H54 (cell line): ENCODE measurements around the gene NRTN.
A peak's percentile ranks its signal among the peaks of the same experiment; 100 is the strongest.

Source experiments
- DNase-seq: peaks from one replicate; pipeline ENCODE4 v3.0.0; 2011; ENCODE audit warnings: low spot score, mixed read lengths; ENCODE audit not compliant: insufficient read length
- FAIRE-seq: peaks from 3 replicates; lab custom pipeline; 2011; peaks lifted over from hg19 to GRCh38; lab: Jason Lieb, UNC
- POLR2A ChIP-seq: IDR thresholded peaks from 2 replicates; pipeline ENCODE4 v1.6.1; 2011; ENCODE audit warnings: low read depth, mild to moderate bottlenecking, low read length

Gene NRTN

DNA sequence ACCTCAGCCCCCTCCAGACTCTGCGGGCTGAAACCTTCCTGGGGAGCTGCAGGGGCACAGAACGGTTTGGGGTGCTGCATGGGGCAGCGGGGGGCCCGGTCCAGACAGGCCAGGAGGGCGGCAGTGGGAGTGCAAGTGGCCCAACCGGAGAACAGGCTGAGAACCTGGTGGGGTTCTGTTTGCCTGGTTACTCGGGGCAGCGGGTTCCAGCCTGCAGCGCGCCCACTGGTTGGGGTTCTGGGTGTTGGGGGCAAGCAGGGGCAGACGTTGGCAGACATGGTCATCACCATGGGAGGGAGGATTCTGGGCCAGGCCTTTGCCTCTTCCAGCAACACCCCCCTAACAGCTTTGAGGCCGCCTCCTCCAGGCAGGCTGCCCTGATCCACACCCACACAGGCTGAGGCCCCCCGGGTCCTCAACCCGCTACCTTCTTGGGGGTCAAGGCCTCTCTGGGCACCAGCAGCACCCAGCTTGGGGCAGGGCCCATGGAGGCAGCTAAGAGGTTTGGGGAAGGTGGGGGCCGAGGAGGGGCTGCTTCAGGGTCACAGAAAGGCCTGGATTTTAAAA lies 20.2 kb upstream of the NRTN start, which contains the start of gene PRR22:
Gene PRR22, minus strand, starts transcription at position 166 of the 567 bp plus-strand sequence. Its CDS starts 86 bp downstream, at position 80.
- FAIRE-seq = no peak
- TF ChIP-seq POLR2A = no peak
- no peak for DNase-seq

DNA sequence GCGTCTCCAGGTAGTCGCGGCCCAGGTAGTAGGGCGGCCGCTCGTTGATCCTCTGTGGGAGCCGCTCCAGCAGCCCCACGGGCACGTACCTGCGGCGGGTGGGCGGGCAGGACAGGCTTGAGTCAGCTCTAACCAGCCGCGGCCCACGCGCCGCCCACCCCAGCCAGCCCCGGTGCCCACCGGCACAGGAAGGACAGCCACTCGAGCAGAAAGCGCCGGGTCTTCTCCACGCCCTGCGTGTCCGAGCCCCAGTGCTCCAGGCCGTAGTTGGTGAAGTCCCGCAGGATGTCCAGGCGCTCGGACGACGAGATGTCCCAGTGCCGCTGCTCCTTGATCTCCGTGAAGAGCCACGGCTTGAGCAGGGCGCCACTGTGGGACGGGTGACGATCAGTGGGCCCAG lies 19.4 kb upstream of the NRTN start:
- FAIRE-seq = no peak
- DNase-seq = no peak
- TF ChIP-seq POLR2A = no peak

DNA sequence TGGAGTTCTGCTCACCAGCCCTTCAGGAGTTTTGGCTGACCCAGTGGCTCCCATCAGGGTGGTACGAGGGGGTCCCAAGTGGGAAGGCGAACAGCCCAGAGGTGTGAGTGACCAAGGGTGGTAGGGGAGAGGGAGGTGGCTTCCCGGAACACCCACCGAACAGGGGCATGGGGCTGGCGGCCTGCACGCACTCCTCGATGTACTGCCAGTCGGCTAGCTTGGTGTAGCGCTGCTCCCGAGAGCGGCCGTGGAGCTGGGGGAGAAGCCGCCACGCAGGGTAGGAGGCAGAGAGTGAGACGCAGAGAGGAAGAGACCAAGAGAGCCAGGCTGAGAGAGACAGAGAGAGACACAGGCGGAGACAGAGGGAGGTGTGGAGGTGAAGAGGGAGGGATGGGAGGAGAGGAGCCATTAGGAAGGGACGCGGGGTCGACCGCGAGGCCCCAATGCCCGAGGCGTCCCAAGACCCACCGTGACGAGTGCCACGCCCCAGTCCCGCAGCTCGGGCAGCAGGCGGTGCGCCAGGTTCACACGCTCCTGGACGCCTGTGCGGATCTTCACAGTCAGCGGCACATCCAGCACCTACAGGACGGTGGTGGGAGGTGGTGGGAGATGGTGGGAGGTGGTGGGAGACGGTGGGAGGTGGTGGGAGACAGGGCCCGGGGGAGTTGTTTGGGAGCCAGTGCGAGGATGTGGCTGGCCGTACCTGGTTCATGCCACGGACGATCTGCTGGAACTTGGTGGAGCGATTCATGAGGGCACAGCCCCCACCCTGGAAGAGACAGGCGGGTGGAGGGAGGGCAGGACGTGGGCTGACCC lies 18.1 kb upstream of the NRTN start:
- no peak for FAIRE-seq
- no peak for TF ChIP-seq POLR2A
- no peak for DNase-seq

DNA sequence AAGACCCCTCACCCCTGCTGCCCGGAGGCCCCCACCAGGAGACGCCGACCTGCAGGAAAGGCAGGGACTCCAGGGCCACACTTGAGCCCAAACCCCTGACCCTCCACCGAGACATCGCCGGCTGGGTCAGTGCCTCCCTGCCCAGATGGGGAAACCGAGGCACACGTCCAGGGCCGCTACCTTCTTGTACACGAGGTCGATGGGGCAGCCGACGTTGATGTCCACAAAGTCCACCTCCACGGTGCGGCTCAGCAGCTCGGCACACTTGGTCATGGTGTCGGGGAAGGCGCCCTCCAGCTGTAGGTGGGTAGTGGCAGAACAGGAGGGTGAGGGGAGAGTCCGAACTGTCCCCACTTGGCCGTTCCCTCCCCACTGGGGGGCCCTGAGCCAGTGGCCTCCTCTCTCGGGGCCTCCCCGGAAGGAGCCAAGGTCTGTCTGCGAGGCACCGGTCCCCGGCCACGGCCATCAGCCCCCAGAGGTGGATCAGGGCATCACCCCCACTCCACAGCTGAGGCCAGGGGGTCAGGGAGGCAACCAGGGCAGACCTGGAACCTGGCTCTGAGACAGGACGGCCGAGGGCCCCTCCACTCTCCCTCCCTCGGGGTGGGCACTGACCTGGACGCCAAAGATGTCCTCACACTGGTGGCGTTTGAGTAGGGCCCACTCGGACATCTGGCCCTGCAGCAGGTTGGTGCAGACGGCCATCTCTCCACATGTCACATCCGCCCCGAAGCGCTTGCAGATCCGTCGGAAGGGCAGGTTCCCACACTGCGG lies 17.3 kb upstream of the NRTN start:
- DNase-seq (no peak), FAIRE-seq (no peak)
- no peak for TF ChIP-seq POLR2A

DNA sequence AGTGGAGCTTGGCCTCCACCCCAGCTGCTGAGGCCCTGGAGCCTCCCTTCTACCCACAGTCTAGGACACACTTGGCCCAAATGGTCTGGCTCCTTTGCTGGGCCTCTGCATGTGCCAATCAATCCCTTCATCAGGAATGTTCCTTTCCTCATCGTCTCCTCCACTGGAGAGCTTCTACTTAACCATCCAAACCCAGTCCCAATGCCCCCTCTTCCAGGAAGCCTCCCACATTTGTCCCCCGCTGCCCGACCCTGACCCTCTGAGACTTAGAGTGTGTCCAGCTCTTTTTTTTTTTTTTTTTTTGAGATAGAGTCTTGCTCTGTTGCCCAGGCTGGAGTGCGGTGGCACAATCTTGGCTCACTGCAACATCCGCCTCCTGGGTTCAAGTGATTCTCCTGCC lies 16.4 kb upstream of the NRTN start:
- TF ChIP-seq POLR2A = no peak
- FAIRE-seq (no peak), DNase-seq (no peak)

DNA sequence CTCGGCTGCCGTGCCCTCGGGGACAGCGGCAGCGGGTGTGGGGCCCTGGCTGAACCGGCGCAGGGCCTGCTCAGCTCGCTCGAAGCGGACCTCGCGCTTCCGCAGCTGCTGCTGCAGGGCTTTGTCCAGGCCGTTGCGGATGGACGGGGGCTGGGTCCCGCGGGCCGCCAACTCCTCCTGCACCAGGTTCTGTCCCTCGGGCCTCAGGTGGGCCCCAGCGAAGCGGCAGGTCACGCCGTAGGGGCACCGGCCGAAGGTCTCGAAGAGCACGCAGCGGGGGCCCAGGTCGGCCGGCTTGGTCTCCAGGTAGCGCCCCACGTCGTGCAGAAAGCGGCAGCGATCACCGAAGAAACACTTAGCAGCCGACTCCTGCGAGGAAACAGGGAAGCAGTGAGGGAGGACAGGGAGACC lies 15.5 kb upstream of the NRTN start:
- no peak for TF ChIP-seq POLR2A
- DNase-seq (no peak), FAIRE-seq (no peak)

DNA sequence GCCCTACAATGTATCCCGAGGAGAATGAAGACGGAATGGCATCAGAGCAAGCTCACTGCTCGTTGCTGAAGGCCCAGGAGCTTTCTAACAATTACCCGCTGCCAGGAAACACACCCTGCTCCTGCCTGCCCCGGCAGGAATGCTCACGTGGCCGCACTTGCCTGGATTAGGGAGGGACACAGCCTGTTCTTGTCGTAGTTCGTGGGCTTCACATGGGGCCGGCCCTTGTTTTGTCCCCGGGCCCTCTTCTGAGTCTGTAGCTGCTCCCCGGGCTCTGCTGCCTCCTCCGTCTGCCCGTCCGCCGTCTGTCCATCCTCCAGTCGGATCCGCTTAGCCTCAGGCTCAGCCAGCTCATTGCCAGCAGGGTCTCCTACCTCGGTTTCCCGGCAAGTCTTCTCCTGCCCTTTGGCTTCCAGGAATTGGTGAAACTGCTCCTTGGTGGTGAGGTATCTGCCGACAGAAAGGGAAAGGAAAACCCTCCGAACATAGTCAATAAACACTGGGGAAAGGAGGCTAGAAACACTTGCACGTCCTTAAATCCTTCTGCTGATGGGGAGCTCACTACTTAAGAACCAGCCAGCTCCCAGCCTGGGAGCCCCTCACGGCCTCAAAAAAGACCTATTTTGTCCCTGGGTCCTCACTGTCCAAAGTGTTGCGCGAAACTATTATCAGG lies 14.8 kb upstream of the NRTN start:
- FAIRE-seq (no peak), DNase-seq (no peak)
- TF ChIP-seq POLR2A = no peak

DNA sequence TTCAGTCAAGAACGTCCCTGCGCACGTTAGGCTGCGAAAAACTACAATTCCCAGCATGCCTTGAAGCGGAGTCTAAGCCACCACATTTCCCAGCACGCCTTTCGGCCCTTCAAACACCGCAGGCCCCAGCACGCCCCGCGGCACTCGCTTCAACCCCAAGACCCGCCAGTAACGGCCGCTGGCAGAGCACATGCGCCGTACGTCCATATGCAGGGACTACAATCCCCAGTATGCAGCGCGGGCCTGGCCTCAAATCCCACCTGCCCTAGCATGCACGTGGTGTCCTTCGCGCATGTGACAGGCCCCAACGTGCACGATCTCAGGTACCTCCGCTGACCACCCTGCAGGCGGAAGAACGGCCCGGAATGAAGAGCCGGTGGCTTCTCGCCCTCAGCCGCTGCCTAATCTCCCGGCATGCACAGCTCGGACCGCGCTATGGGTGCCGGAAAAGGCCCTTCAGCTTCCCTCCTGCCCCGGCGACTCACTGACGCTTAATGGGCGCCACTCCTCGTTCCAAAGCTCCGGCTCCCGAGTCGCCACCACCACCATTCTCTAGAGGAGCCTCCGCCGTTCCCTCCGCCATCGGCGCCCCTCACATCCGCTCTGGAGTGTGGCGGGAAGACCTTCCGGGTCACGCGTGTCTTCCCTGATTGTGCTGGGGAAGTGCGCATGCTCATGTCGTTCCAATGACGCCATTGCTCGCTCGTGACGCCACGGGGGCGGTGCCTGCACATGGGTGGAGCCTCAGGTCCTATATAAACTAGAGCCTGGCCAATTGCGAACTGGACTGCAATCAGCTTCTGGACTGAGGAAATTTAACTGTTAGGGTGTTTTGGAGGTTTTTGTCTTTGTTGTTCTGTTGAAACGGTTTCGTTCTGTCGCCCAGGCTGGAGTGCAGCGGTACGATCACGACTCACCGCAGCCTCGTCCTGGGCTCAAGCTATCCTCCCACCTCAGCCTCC lies 14.0 kb upstream of the NRTN start, which contains the start of gene DUS3L:
Gene DUS3L, minus strand, starts transcription at position 605 of the 962 bp plus-strand sequence. Its CDS starts 22 bp downstream, at position 583.
- DNase-seq (peak; percentile 100), FAIRE-seq (peak; percentile 92)
- TF ChIP-seq POLR2A = peak; percentile 72

DNA sequence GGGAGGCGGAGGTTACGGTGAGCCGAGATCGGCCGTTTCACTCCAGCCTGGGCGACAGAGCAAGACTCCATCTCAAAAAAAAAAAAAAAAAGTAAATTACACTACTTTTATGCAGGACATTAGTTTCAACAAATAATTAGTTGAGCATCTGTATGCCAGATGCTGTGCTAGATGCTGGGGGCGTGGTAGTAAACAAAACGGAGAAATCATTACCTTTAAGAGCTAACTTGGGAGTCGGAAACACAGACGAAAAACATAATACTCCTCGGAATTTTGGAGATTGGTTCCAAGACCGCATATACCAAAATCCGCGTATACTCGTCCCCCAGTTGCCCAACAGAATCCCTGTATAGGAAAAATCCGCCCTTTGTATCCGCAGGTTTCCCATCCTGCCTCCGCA lies 12.6 kb upstream of the NRTN start:
- no peak for TF ChIP-seq POLR2A
- no peak for FAIRE-seq
- DNase-seq = no peak

DNA sequence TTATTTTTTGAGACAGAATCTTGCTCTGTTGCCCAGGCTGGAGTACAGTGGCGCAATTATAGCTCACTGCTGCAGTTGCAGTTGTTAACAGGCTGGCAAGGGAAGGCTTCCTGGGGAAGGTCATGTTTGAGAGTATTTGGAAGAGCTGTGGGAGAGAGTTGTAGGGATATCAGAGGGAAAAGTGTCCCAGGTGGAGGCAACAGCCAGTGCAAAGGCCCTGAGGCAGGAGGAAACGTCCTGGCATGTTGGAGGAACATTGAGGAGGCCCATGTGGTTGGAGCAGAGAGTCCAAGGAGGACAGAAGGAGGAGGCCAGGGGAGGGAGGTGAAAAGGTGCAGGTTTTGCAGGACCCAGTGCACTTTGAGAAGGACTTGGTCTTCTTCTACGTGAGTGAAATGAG lies 11.7 kb upstream of the NRTN start:
- FAIRE-seq = no peak
- no peak for DNase-seq
- no peak for TF ChIP-seq POLR2A

DNA sequence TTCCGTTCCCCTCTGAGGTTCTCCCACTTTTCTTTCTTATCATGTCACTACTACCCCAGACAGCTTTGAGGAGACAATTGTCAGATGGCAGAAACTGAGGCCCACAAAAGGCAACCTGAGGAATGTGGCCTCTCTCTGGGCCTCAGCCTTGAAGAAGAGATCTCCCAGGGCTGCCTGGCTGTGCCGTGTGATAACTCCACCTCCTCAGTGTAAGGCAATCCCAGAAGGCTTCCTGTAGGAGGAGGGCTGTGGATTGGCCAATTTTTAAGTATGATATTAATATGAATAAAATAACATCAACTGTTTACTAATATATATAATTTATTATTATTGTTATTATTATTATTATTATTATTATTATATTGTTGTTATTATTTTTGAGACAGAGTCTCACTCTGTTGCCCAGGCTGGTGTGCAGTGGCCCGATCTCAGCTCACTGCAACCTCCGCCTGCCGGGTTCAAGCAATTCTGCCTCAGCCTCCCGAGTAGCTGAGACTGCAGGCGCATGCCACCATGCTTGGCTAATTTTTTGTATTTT lies 9.4 kb upstream of the NRTN start:
- no peak for TF ChIP-seq POLR2A
- FAIRE-seq (no peak), DNase-seq (no peak)

DNA sequence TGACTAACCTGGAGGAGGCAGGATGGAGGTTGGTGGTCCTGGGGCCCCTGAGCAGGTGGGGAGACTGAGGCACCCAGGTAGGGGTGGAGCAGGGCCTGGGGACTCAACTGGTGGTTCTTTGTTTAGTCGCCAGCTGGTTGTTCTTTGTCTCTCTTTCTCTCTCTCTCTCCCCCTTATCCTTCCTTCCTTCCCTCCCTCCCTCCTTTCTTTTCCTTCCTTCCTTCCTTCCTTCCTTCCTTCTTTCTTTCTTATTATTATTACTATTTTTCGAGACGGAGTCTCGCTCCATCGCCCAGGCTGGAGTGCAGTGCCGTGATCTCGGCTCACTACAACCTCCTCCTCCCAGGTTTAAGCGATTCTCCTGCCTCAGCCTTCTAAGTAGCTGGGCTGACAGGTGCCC lies 6.6 kb upstream of the NRTN start:
- FAIRE-seq = no peak
- no peak for TF ChIP-seq POLR2A
- DNase-seq = no peak
